Astrocyte (in vitro differentiated cells and primary cell): Measurements from ENCODE around the gene THADA.

Experiments
- EZH2 ChIP-seq: IDR thresholded peaks from 2 replicates; pipeline ENCODE4 v1.6.1; 2012; ENCODE audit warnings: mild to moderate bottlenecking, low read length, inconsistent platforms; ENCODE audit not compliant: insufficient read depth
- TF ChIP-seq, protein P1 (sequence below): IDR thresholded peaks from 2 replicates; pipeline ENCODE4 v1.5.1; 2011; ENCODE audit warnings: low read depth, mild to moderate bottlenecking, inconsistent platforms, low read length, moderate library complexity; ENCODE audit not compliant: insufficient read depth

DNA sequence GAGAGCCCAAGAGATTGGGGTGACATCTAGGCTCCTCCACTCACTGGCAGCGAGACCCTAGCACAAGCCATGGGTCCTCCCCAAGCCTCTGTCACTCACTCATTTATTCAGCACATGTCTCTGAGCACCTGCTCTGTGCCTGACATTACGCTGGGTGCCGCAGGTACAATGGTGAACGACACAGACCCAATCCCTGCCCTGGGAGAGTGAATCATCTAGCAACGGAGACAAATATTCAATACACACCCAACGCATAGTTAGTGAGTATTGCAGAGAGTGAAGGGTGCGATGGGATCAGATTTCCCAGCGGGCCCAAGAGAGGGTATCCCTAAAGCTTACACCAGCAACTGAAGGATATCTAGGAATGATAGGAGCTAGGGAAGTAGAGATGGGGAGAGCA is 414.9 kb downstream of the THADA start:
- TF ChIP-seq, protein P1, sequence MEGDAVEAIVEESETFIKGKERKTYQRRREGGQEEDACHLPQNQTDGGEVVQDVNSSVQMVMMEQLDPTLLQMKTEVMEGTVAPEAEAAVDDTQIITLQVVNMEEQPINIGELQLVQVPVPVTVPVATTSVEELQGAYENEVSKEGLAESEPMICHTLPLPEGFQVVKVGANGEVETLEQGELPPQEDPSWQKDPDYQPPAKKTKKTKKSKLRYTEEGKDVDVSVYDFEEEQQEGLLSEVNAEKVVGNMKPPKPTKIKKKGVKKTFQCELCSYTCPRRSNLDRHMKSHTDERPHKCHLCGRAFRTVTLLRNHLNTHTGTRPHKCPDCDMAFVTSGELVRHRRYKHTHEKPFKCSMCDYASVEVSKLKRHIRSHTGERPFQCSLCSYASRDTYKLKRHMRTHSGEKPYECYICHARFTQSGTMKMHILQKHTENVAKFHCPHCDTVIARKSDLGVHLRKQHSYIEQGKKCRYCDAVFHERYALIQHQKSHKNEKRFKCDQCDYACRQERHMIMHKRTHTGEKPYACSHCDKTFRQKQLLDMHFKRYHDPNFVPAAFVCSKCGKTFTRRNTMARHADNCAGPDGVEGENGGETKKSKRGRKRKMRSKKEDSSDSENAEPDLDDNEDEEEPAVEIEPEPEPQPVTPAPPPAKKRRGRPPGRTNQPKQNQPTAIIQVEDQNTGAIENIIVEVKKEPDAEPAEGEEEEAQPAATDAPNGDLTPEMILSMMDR: no peak
- no peak for TF ChIP-seq EZH2
